Caco-2 (cell line): ENCODE data around the gene CACNA1H. TPM values are rescaled to one million over a fixed set of nuclear protein-coding genes. Genes with fewer than 3 reads are reported as not detected.

Experiments
- BruUV-seq: library from RNA; stranded (reverse); fragments of 400-500 nt; replicated peaks from 2 replicates; lab custom pipeline; 2021; lab: Mats Ljungman, UMichigan
- CTCF ChIA-PET: fragments of 300-600 bp; sonication (Branson Sonifier 250); formaldehyde crosslinking; loops from one replicate; lab custom pipeline; 2022; ENCODE audit warnings: antibody characterized with exemption; lab: Charles Lee
- POLR2A ChIA-PET: fragments of 300-600 bp; sonication (Branson Sonifier 250); formaldehyde crosslinking; loops from one replicate; lab custom pipeline; 2022; ENCODE audit warnings: antibody characterized with exemption; lab: Charles Lee
- DNase-seq, 2 experiments: peaks; one replicate each; pipeline versions ENCODE4 v3.0.0 to v3.0.0-alpha.2; 2020 to 2022
- H3K27me3 ChIP-seq: replicated peaks from 2 replicates; pipeline ENCODE4 v1.6.0; 2011; ENCODE audit warnings: low read length; ENCODE audit not compliant: control insufficient read depth, insufficient read depth
- H3K36me3 ChIP-seq: 2 replicates; pipeline ENCODE4 v1.5.1; 2011; ENCODE audit warnings: low read length; ENCODE audit not compliant: control insufficient read depth, insufficient read depth
- H3K4me1 ChIP-seq: fragments of 250-450 bp; sonication (Bioruptor Pico); 2 replicates; pipeline ENCODE4 v1.5.1; 2020; ENCODE audit warnings: mild to moderate bottlenecking
- H3K4me3 ChIP-seq: 2 replicates; pipeline ENCODE4 v1.5.1; 2011; ENCODE audit warnings: low read depth, mild to moderate bottlenecking, control low read depth, low read length
- H3K9me3 ChIP-seq: fragments of 250-450 bp; sonication (Bioruptor Pico); 2 replicates; pipeline ENCODE4 v1.5.1; 2020; ENCODE audit warnings: mild to moderate bottlenecking, moderate library complexity
- H3K27ac Mint-ChIP-seq: one replicate; pipeline ENCODE4 v1.8.0; 2022; ENCODE audit warnings: mixed read lengths; ENCODE audit not compliant: unreplicated experiment
- H3K27me3 Mint-ChIP-seq: one replicate; pipeline ENCODE4 v1.8.0; 2022; ENCODE audit warnings: mixed read lengths; ENCODE audit not compliant: insufficient read depth, unreplicated experiment
- H3K36me3 Mint-ChIP-seq: one replicate; pipeline ENCODE4 v1.8.0; 2022; ENCODE audit warnings: mild to moderate bottlenecking, mixed read lengths; ENCODE audit not compliant: insufficient read depth, unreplicated experiment
- H3K4me1 Mint-ChIP-seq: one replicate; pipeline ENCODE4 v1.8.0; 2022; ENCODE audit warnings: low read depth, mixed read lengths; ENCODE audit not compliant: unreplicated experiment
- H3K4me3 Mint-ChIP-seq: one replicate; pipeline ENCODE4 v1.8.0; 2022; ENCODE audit warnings: mild to moderate bottlenecking, moderate library complexity, mixed read lengths; ENCODE audit not compliant: unreplicated experiment
- H3K9me3 Mint-ChIP-seq: one replicate; pipeline ENCODE4 v1.8.0; 2022; ENCODE audit warnings: mixed read lengths; ENCODE audit not compliant: unreplicated experiment
- CTCF ChIP-seq, 2 experiments: fragments of 200-600 bp in 1 of 2; IDR thresholded peaks; 1 replicate in 1 of 2; 2 replicates in 1 of 2; pipeline versions ENCODE4 v1.5.1 to v1.8.0; 2011 to 2022; ENCODE audit warnings: antibody characterized with exemption in 1 of 2, control low read depth in 1 of 2, inconsistent platforms in 1 of 2, low read depth in 1 of 2, low read length in 1 of 2, mild to moderate bottlenecking in 1 of 2, moderate library complexity in 1 of 2; ENCODE audit not compliant: insufficient read depth in 1 of 2, severe bottlenecking in 1 of 2, unreplicated experiment in 1 of 2
- intact Hi-C: fragments of 100-400 bp; cut with micrococcal nuclease; formaldehyde crosslinking; loops from one replicate; pipeline ENCODE4 v1.10.0; 2022; ENCODE audit not compliant: unreplicated experiment
- total RNA-seq: library from RNA; stranded (reverse); gene quantifications from 2 replicates; pipeline ENCODE4 v1.2.3, GENCODE V29; 2022

Gene CACNA1H
- total RNA-seq, 1 experiment from 2014 or later = 5.1 TPM

GRCh38 chr16:1119766-1120576 lies 32.9 kb upstream of the CACNA1H start:
- no peaks in the 10 kb centered on the region for H3K9me3 ChIP-seq
- H3K27me3 ChIP-seq = no peaks in the 10 kb centered on the region
- Mint-ChIP-seq H3K27ac (no peak overlapping the region), H3K36me3 (no peaks in the 10 kb centered on the region), H3K4me1 (no peaks in the 10 kb centered on the region), H3K27me3 (no peaks in the 10 kb centered on the region), H3K9me3 (no peaks in the 10 kb centered on the region), H3K4me3 (no peak overlapping the region)
- ChIA-PET CTCF (no interaction called here), POLR2A (no interaction called here)
- no peak overlapping the region for H3K4me3 ChIP-seq
- intact Hi-C loops = no loop called here
- H3K4me1 ChIP-seq = no peaks in the 10 kb centered on the region
- DNase-seq = no peak
- no TSS peak for BruUV-seq
- H3K36me3 ChIP-seq = no peaks in the 10 kb centered on the region
- no peak for TF ChIP-seq CTCF (IDR thresholded peaks at IDR 0.05; ENCODE audit: insufficient read depth in 1 of 2, low read depth in 1 of 2, low read length in 1 of 2, severe bottlenecking in 1 of 2, unreplicated experiment in 1 of 2)

GRCh38 chr16:1120577-1120941 lies 32.3 kb upstream of the CACNA1H start:
- no peaks in the 10 kb centered on the region for H3K9me3 ChIP-seq
- intact Hi-C loops = no loop called here
- H3K27me3 ChIP-seq = no peaks in the 10 kb centered on the region
- no peaks in the 10 kb centered on the region for H3K27me3 Mint-ChIP-seq
- H3K4me1 ChIP-seq = no peaks in the 10 kb centered on the region
- no peak for TF ChIP-seq CTCF (IDR thresholded peaks at IDR 0.05; ENCODE audit: insufficient read depth in 1 of 2, low read depth in 1 of 2, low read length in 1 of 2, severe bottlenecking in 1 of 2, unreplicated experiment in 1 of 2)
- no peaks in the 10 kb centered on the region for H3K9me3 Mint-ChIP-seq
- ChIA-PET POLR2A (no interaction called here), CTCF (no interaction called here)
- no peak overlapping the region for H3K4me3 Mint-ChIP-seq
- no peak overlapping the region for H3K4me3 ChIP-seq
- no TSS peak for BruUV-seq
- no peaks in the 10 kb centered on the region for H3K4me1 Mint-ChIP-seq
- H3K27ac Mint-ChIP-seq = no peak overlapping the region
- DNase-seq = no peak
- no peaks in the 10 kb centered on the region for H3K36me3 ChIP-seq
- no peaks in the 10 kb centered on the region for H3K36me3 Mint-ChIP-seq

GRCh38 chr16:1121009-1121408 lies 31.9 kb upstream of the CACNA1H start:
- Mint-ChIP-seq H3K4me3 (no peak overlapping the region), H3K27me3 (no peaks in the 10 kb centered on the region), H3K4me1 (no peaks in the 10 kb centered on the region), H3K9me3 (no peaks in the 10 kb centered on the region), H3K27ac (no peak overlapping the region), H3K36me3 (no peaks in the 10 kb centered on the region)
- BruUV-seq = no TSS peak
- H3K36me3 ChIP-seq = no peaks in the 10 kb centered on the region
- no peak overlapping the region for H3K4me3 ChIP-seq
- ChIA-PET POLR2A (no interaction called here), CTCF (no interaction called here)
- H3K27me3 ChIP-seq = no peaks in the 10 kb centered on the region
- H3K9me3 ChIP-seq = no peaks in the 10 kb centered on the region
- H3K4me1 ChIP-seq = no peaks in the 10 kb centered on the region
- intact Hi-C loops = no loop called here
- TF ChIP-seq CTCF (IDR thresholded peaks at IDR 0.05; ENCODE audit: insufficient read depth in 1 of 2, low read depth in 1 of 2, low read length in 1 of 2, severe bottlenecking in 1 of 2, unreplicated experiment in 1 of 2) = no peak
- no peak for DNase-seq
